ENCODE results near the gene HID1. TPM values are rescaled to one million over a fixed set of nuclear protein-coding genes. Genes with fewer than 3 reads are reported as not detected.
A peak's percentile ranks its signal among the peaks of the same experiment; 100 is the strongest.

Gene HID1
- total RNA-seq, 4 donors from 2014 or later, result 4.6 to 21.9 (median 10.8) TPM

DNA sequence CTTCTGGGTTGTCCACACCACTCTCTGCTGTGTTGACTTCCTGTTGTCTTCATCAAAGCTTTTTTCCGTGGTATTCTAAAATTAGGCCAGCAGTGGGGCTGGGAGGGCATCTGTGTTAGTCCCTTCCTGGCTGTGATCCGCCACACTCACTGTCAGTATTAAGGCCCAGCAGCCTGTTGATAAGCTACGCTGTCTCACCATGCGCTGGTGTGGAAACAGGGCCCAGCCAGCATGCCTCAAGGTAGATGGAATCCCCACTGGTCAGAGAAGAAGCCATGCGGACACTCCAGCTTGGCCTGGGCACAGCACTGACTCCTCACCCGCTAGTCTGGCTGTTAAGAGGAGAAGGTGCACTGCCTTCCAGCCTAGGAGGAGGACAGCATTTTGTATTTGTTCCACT lies 26.2 kb upstream of the HID1 start:
- H3K27me3 ChIP-seq, result no peaks in the 10 kb centered on the region
- H3K9me3 ChIP-seq, result no peaks in the 10 kb centered on the region
- TF ChIP-seq POLR2AphosphoS5 (IDR thresholded peaks at IDR 0.05), result no peak
- TF ChIP-seq, protein P1, sequence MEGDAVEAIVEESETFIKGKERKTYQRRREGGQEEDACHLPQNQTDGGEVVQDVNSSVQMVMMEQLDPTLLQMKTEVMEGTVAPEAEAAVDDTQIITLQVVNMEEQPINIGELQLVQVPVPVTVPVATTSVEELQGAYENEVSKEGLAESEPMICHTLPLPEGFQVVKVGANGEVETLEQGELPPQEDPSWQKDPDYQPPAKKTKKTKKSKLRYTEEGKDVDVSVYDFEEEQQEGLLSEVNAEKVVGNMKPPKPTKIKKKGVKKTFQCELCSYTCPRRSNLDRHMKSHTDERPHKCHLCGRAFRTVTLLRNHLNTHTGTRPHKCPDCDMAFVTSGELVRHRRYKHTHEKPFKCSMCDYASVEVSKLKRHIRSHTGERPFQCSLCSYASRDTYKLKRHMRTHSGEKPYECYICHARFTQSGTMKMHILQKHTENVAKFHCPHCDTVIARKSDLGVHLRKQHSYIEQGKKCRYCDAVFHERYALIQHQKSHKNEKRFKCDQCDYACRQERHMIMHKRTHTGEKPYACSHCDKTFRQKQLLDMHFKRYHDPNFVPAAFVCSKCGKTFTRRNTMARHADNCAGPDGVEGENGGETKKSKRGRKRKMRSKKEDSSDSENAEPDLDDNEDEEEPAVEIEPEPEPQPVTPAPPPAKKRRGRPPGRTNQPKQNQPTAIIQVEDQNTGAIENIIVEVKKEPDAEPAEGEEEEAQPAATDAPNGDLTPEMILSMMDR (IDR thresholded peaks at IDR 0.05), result no peak
- TF ChIP-seq EP300 (IDR thresholded peaks at IDR 0.05), result no peak
- TF ChIP-seq POLR2A (IDR thresholded peaks at IDR 0.05), result no peak
- no peak for ATAC-seq
- no peak overlapping the region for H3K27ac ChIP-seq
- H3K36me3 ChIP-seq, result peaks cover 0 to 49% of the 10 kb centered on the region in 2 donors
- peaks cover 0 to 2% (median 0%) of the 10 kb centered on the region in 3 donors for H3K4me1 ChIP-seq
- H3K4me3 ChIP-seq, result no peak overlapping the region
- 20 to 63% methylated on average over 1 to 2 of the region's 6 CpGs for WGBS, 2 donors (ENCODE audit: low coverage in 1 of 2)

DNA sequence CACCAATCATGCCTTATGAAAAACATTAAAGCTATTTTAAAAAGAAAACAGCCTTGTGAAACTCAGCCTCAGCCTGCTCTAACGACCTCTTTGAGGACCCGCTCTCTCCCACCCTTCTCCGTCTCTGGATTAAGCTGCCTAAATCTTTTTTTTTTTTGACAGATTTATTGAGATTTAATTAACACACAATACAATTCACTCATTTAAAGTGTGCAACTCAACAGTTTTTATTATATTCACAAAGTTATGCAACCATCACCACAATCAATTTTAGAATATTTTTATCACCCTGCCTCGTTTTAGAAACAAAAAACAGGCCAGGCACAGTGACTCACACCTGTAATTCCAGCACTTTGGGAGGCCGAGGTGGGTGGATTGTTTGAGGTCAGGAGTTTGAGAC lies 23.3 kb upstream of the HID1 start:
- ATAC-seq, result no peak
- TF ChIP-seq POLR2A (IDR thresholded peaks at IDR 0.05) (no peak), EP300 (IDR thresholded peaks at IDR 0.05) (no peak), POLR2AphosphoS5 (IDR thresholded peaks at IDR 0.05) (no peak)
- TF ChIP-seq, protein P1 (IDR thresholded peaks at IDR 0.05), result no peak
- H3K4me3 ChIP-seq, result no peak overlapping the region
- H3K36me3 ChIP-seq, result peaks cover 0 to 19% of the 10 kb centered on the region in 2 donors
- no peaks in the 10 kb centered on the region for H3K27me3 ChIP-seq
- peaks cover 0 to 19% (median 0%) of the 10 kb centered on the region in 3 donors for H3K4me1 ChIP-seq
- no peak overlapping the region for H3K27ac ChIP-seq
- 78 to 95% methylated on average over 4 to 5 of the region's 5 CpGs for WGBS, 2 donors (ENCODE audit: low coverage in 1 of 2)
- H3K9me3 ChIP-seq, result no peaks in the 10 kb centered on the region

DNA sequence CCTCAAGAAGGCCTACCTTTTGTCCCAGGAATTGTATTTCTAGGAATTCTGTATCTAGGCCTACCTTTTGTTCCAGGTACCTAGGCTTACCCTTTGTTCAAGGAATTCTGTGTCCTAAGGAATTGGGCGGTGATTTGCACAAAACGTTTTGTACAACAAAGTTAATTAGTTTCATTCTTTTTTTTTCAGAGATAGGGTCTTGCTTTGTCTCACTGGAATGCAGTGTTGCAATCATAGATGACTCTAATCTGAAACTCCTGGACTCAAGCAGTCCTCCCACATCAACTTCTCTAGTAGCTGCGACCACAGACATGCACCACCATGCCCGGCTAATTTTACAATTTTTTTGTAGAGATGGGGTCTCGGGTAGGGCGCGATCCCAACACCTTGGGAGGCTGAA lies 21.9 kb upstream of the HID1 start:
- Histone ChIP-seq H3K27me3 (no peaks in the 10 kb centered on the region), H3K36me3 (peaks cover 0 to 5% of the 10 kb centered on the region in 2 donors), H3K4me3 (no peak overlapping the region), H3K4me1 (peaks cover 0 to 33% (median 0%) of the 10 kb centered on the region in 3 donors), H3K9me3 (no peaks in the 10 kb centered on the region), H3K27ac (no peak overlapping the region)
- 72 to 85% methylated on average over 2 of the region's 7 CpGs for WGBS, 2 donors (ENCODE audit: low coverage in 1 of 2)
- TF ChIP-seq, protein P1 (IDR thresholded peaks at IDR 0.05), result no peak
- TF ChIP-seq POLR2A (IDR thresholded peaks at IDR 0.05) (no peak), EP300 (IDR thresholded peaks at IDR 0.05) (no peak), POLR2AphosphoS5 (IDR thresholded peaks at IDR 0.05) (no peak)
- ATAC-seq, result no peak

DNA sequence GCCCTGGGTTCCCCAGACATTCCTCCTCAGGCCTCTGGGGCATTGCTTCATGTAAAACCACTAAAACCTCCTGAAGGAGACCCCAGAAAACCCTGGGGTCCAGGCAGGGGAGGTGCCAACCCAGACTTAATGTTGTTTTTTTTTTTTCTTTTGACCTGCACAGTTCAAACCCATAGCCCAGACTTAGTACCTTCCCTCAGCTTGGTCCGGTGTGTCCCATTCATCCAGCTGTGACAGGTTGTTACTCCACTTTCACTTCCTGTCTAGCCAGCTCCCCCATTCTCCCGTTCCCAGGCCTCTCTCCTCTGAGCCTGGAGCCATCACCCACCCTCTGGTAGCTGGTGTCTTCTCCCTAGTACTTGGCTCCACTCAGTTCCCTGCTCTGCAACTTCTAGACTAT lies 19.7 kb upstream of the HID1 start:
- ATAC-seq, result no peak
- Histone ChIP-seq H3K4me3 (no peak overlapping the region), H3K4me1 (peaks cover 0 to 45% (median 8%) of the 10 kb centered on the region in 3 donors), H3K9me3 (no peaks in the 10 kb centered on the region), H3K27me3 (no peaks in the 10 kb centered on the region), H3K27ac (peak overlapping the region in 1 of 4 donors; percentile 37), H3K36me3 (no peaks in the 10 kb centered on the region)
- WGBS, 2 donors (ENCODE audit: low coverage in 1 of 2), result 58% methylated on average over 2 of the region's 2 CpGs
- TF ChIP-seq, protein P1 (IDR thresholded peaks at IDR 0.05), result no peak
- TF ChIP-seq POLR2A (IDR thresholded peaks at IDR 0.05) (no peak), EP300 (IDR thresholded peaks at IDR 0.05) (no peak), POLR2AphosphoS5 (IDR thresholded peaks at IDR 0.05) (no peak)

DNA sequence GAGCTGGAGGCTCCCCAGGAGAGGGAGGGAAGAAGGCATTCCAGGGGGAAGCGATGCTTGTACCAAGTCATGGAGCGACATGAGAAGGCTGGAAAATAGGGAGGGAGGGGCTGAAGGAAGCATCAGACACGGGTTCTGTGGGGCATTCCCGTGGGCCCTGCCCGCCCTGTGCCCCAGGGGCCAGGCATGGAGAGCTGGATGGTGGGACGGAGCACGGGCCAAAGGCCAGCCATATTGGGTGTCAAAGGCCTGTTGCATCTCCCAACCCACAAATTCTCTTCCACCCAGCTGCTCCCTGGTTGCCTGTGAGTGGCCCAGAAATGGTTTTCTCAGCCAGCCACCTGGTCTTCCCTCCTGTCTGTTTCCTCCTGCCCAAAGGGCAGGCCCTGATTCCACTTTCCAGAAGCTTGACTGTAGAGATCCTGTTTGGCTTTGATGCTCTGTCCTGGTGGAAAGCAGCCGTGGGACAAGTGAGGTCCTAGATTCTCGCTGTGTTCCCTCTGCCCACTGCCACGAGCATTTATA lies 18.1 kb upstream of the HID1 start:
- H3K27ac ChIP-seq, result peak overlapping the region in 1 of 4 donors; percentile 97
- no peak for TF ChIP-seq POLR2AphosphoS5 (IDR thresholded peaks at IDR 0.05)
- no peak for TF ChIP-seq EP300 (IDR thresholded peaks at IDR 0.05)
- TF ChIP-seq POLR2A (IDR thresholded peaks at IDR 0.05), result no peak
- TF ChIP-seq, protein P1 (IDR thresholded peaks at IDR 0.05), result no peak
- H3K4me1 ChIP-seq, result peaks cover 0 to 52% (median 10%) of the 10 kb centered on the region in 3 donors
- no peak overlapping the region for H3K4me3 ChIP-seq
- no peaks in the 10 kb centered on the region for H3K36me3 ChIP-seq
- no peaks in the 10 kb centered on the region for H3K27me3 ChIP-seq
- no peak for ATAC-seq
- no peaks in the 10 kb centered on the region for H3K9me3 ChIP-seq
- 80 to 92% methylated on average over 1 to 5 of the region's 10 CpGs for WGBS, 2 donors (ENCODE audit: low coverage in 1 of 2)
